ENCODE results near the gene WHRN.

WHRN gene

GRCh38 chr9:114362394-114362793, 142.9 kb downstream of the WHRN start:
- no peak for DNase-seq (ENCODE audit: low read depth)
- no peak for TF ChIP-seq CTCF (conservative IDR thresholded peaks at IDR 0.05; ENCODE audit: low read depth, low read length)
- no peak overlapping the region for H3K4me3 ChIP-seq (ENCODE audit: low read depth, low read length)

- H3K4me3 ChIP-seq (ENCODE audit: low read depth, low read length) = no peak overlapping the region
- no peak for TF ChIP-seq CTCF (conservative IDR thresholded peaks at IDR 0.05; ENCODE audit: low read depth, low read length)
- no peak for DNase-seq (ENCODE audit: low read depth)
Measured at GRCh38 chr9:114361542-114361941, 143.7 kb downstream of the WHRN start.

GRCh38 chr9:114359801-114360200, 145.5 kb downstream of the WHRN start:
- TF ChIP-seq CTCF (conservative IDR thresholded peaks at IDR 0.05; ENCODE audit: low read depth, low read length) = no peak
- no peak overlapping the region for H3K4me3 ChIP-seq (ENCODE audit: low read depth, low read length)
- DNase-seq (ENCODE audit: low read depth) = no peak

GRCh38 chr9:114357911-114358328, 147.4 kb downstream of the WHRN start:
- no peak overlapping the region for H3K4me3 ChIP-seq (ENCODE audit: low read depth, low read length)
- DNase-seq (ENCODE audit: low read depth) = no peak
- TF ChIP-seq CTCF (conservative IDR thresholded peaks at IDR 0.05; ENCODE audit: low read depth, low read length) = no peak

- DNase-seq (ENCODE audit: low read depth) = no peak
- no peak overlapping the region for H3K4me3 ChIP-seq (ENCODE audit: low read depth, low read length)
- TF ChIP-seq CTCF (conservative IDR thresholded peaks at IDR 0.05; ENCODE audit: low read depth, low read length) = no peak
Measured at GRCh38 chr9:114357360-114357759, 147.9 kb downstream of the WHRN start.

- no peak overlapping the region for H3K4me3 ChIP-seq (ENCODE audit: low read depth, low read length)
- DNase-seq (ENCODE audit: low read depth) = no peak
- no peak for TF ChIP-seq CTCF (conservative IDR thresholded peaks at IDR 0.05; ENCODE audit: low read depth, low read length)
Measured at GRCh38 chr9:114356792-114357191, 148.5 kb downstream of the WHRN start.

- no peak for TF ChIP-seq CTCF (conservative IDR thresholded peaks at IDR 0.05; ENCODE audit: low read depth, low read length)
- no peak overlapping the region for H3K4me3 ChIP-seq (ENCODE audit: low read depth, low read length)
- no peak for DNase-seq (ENCODE audit: low read depth)
Measured at GRCh38 chr9:114355821-114356220, 149.5 kb downstream of the WHRN start.

Data from choroid plexus epithelial cell (primary cell).